Melanocyte of skin (primary cell): ENCODE measurements around the gene VRK1. TPM values are rescaled to one million over a fixed set of nuclear protein-coding genes. Genes with fewer than 3 reads are reported as not detected.

Experiments
- total RNA-seq, 2 donors: library from RNA; depleted of rRNA; stranded (reverse); fragments of >200 nt; gene quantifications; 2 replicates each; pipeline ENCODE4 v1.2.3, GENCODE V29; 2012

Gene VRK1
- total RNA-seq: 10 to 100 TPM; 53.7 to 66.6 TPM

DNA sequence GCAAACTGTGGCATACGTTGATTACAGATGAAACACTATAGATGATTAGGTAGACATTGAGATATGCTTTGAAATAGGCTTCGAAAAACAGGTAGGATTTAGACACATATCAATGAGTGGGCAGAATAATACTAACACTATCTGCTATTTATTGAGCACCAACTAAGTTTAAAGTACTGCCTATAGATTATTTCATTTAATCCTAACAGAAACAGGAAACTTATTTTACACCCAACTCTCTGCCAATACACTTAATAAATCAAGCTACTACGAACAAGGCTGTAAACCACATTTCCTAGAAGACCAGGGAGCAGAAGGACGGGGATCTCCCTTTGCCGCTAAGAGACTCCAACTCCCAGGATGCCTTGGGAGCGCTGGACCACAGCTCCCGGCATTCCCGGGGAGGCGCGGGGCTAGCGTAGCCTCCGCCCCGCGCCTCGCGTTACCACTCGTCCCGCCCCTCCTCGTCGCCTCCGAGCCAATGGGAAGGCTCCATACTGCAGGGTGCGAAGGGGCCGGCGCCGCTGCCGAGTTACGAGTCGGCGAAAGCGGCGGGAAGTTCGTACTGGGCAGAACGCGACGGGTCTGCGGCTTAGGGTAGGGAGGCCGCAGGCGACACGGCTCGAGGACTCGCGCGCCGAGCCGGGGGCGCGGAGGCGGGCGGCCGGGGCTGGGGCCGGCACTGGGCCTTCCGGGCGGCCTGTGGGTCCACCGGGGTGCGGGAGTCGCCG lies at the start of gene VRK1:
TSS of gene VRK1 (plus strand) at position 532 of the 731 bp plus-strand sequence. CDS start 36,090 bp downstream, outside the sequence.

